Right lobe of liver (tissue), 6 donors: ENCODE data around the gene PLPP7. TPM values are rescaled to one million over a fixed set of nuclear protein-coding genes. Genes with fewer than 3 reads are reported as not detected.

ENCODE experiments used
- ATAC-seq, 4 donors: fragments of 200-7000 bp; cut with Tn5 transposase; one replicate each; pipeline ENCODE4 v1.9.1; 2020; ENCODE audit warnings: mild to moderate bottlenecking in 4 of 4, moderate library complexity in 4 of 4
- DNase-seq, 3 donors: peaks; one replicate each; pipeline ENCODE4 v3.0.0-alpha.2; 2020
- H3K27ac ChIP-seq, 3 donors: fragments of 200-600 bp; one replicate each; pipeline ENCODE4 v1.8.0; 2022
- H3K27me3 ChIP-seq, 2 donors: fragments of 200-600 bp; one replicate each; pipeline ENCODE4 v1.8.0; 2022
- H3K36me3 ChIP-seq, 4 donors: fragments of 200-600 bp; sonication (generic) in 1 of 4; one replicate each; pipeline versions ENCODE4 v1.5.1 to v1.8.0; 2017 to 2022; ENCODE audit warnings: control low read depth in 1 of 4
- H3K4me1 ChIP-seq, 4 donors: fragments of 200-600 bp; sonication (generic) in 1 of 4; one replicate each; pipeline versions ENCODE4 v1.5.1 to v1.8.0; 2017 to 2022; ENCODE audit warnings: control low read depth in 1 of 4
- H3K4me3 ChIP-seq, 3 donors: fragments of 200-600 bp; one replicate each; pipeline ENCODE4 v1.8.0; 2022
- H3K9me3 ChIP-seq, 4 donors: fragments of 200-600 bp; sonication (generic) in 1 of 4; one replicate each; pipeline versions ENCODE4 v1.5.1 to v1.8.0; 2017 to 2022; ENCODE audit warnings: control low read depth in 1 of 4
- POLR2A ChIP-seq: fragments of 450-650 bp; IDR thresholded peaks from one replicate; pipeline ENCODE4 v1.6.1; 2017; ENCODE audit warnings: antibody characterized with exemption, mild to moderate bottlenecking
- WGBS: methylation state at CpG from one replicate; pipeline ENCODE4 v1.1.6; 2018; ENCODE audit warnings: low coverage, low lambda C conversion rate; ENCODE audit not compliant: insufficient coverage; ENCODE audit errors: missing lambda C conversion rate; 5-methylcytosine and 5-hydroxymethylcytosine counted together
- intact Hi-C, 2 donors: fragments of 100-400 bp; cut with DNase I; formaldehyde crosslinking; loops; one replicate each; pipeline versions ENCODE4 v1.11.2 to v1.14.1; 2022
- total RNA-seq, 6 experiments: library from RNA; depleted of rRNA in 2 of 6; stranded (reverse); fragments of >200 nt in 2 of 6; fragmentation: NEBNext Ultra II Directional in 3 of 6; extraction: Animal tissue kit (Norgen Biotek cat#: 25700) in 3 of 6; gene quantifications; one replicate each; pipeline versions ENCODE4 v1.1.0 to v1.2.4, GENCODE V29; 2016 to 2023
- TF ChIP-seq, protein P1 (sequence below), 4 donors: fragments of 200-600 bp in 3 of 4; fragments of 450-650 bp in 1 of 4; IDR thresholded peaks; one replicate each; pipeline versions ENCODE4 v1.5.1 to v1.8.0; 2016 to 2022; ENCODE audit warnings: antibody characterized with exemption in 4 of 4, mild to moderate bottlenecking in 2 of 4
- donor health status: DM: no; HTN: yes; CAD: no.
- donor health status: DM: no; HTN: no; CAD: no.
- donor health status: DM: no; HTN: no; CAD: no.
- donor health status: DM: no; HTN: yes; CAD: no.
- donor health status: DM: no; HTN: yes; CAD: no.

Gene PLPP7
- total RNA-seq, 6 experiments from 2014 or later, result 0.11 to 0.43 (median 0.22) TPM; not detected in 1

DNA sequence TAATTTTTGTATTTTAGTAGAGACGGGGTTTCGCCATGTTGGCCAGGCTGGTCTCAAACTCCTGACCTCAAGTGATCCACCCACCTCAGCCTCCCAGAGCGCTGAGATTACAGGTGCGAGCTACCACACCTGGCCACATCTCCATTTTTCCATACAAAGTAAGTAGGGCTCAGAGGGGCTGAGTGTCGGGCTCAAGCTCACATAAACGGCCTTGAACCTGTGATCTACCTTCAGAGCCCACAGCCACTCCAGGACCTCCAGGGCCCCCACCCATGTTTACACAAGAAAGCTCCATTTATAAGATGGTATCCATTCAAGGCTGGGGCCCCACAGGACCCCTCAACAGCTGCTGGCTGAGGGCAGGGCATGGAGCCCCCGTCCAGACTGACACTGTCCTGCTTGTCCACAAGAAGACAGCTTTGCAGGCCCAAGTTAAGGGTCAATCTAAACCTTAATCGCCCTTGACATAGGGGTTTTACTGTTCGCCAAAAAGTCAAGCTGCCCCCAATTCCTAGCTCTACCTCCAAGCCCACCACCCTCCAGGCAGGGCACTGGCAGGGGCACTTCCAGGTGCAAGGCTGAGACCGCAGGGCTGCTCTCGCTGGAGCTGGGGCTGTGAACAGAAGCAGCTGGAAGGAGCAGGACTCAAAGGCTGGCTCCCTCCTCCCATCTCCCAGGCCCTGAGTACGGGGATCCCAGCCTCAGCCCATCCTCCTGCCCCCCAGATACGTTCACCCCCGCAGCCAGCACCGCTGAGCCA, 32.1 kb upstream of the PLPP7 start:
- Histone ChIP-seq H3K36me3 (peaks cover 0 to 6% (median 0%) of the 10 kb centered on the region in 4 donors), H3K4me1 (peaks cover 0 to 4% (median 0%) of the 10 kb centered on the region in 4 donors), H3K4me3 (no peak overlapping the region), H3K27ac (peak overlapping the region in 1 of 3 donors; percentile 44), H3K27me3 (no peaks in the 10 kb centered on the region), H3K9me3 (no peaks in the 10 kb centered on the region)
- WGBS, result 90% methylated on average over 10 of the region's 15 CpGs
- DNase-seq (peak in 1 of 3 donors; percentile 50), ATAC-seq (no peak)
- TF ChIP-seq, protein P1, sequence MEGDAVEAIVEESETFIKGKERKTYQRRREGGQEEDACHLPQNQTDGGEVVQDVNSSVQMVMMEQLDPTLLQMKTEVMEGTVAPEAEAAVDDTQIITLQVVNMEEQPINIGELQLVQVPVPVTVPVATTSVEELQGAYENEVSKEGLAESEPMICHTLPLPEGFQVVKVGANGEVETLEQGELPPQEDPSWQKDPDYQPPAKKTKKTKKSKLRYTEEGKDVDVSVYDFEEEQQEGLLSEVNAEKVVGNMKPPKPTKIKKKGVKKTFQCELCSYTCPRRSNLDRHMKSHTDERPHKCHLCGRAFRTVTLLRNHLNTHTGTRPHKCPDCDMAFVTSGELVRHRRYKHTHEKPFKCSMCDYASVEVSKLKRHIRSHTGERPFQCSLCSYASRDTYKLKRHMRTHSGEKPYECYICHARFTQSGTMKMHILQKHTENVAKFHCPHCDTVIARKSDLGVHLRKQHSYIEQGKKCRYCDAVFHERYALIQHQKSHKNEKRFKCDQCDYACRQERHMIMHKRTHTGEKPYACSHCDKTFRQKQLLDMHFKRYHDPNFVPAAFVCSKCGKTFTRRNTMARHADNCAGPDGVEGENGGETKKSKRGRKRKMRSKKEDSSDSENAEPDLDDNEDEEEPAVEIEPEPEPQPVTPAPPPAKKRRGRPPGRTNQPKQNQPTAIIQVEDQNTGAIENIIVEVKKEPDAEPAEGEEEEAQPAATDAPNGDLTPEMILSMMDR (IDR thresholded peaks at IDR 0.05), result no peak
- no peak for TF ChIP-seq POLR2A
- intact Hi-C loops, result no loop called here

DNA sequence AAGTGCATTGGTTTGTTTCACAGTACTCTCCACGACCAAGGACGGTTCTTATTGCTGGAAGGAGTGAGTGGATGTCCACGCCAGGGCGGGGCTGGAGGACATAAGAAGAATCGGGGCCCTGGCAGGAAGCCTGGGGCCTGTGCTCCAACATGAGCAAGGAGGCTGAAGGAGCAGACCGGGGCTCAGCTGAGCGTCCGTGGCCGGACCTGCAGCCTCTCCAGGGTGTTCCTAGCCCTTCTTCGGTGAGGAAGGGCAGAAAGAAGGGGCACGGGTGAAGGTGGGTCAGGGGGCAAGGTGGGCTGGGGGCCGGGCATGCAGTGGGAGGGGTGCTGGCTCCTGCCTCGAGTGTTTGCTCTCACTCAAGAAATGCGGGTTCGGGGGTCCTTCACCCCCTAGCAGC, 31.3 kb upstream of the PLPP7 start:
- peaks cover 0 to 4% (median 0%) of the 10 kb centered on the region in 4 donors for H3K4me1 ChIP-seq
- 51% methylated on average over 6 of the region's 15 CpGs for WGBS
- no peak overlapping the region for H3K4me3 ChIP-seq
- H3K27me3 ChIP-seq, result no peaks in the 10 kb centered on the region
- intact Hi-C loops, result no loop called here
- H3K27ac ChIP-seq, result no peak overlapping the region
- H3K36me3 ChIP-seq, result peaks cover 0 to 6% (median 0%) of the 10 kb centered on the region in 4 donors
- ATAC-seq (no peak), DNase-seq (peak in 1 of 3 donors; percentile 47)
- TF ChIP-seq, protein P1 (IDR thresholded peaks at IDR 0.05), result no peak
- no peak for TF ChIP-seq POLR2A
- no peaks in the 10 kb centered on the region for H3K9me3 ChIP-seq

DNA sequence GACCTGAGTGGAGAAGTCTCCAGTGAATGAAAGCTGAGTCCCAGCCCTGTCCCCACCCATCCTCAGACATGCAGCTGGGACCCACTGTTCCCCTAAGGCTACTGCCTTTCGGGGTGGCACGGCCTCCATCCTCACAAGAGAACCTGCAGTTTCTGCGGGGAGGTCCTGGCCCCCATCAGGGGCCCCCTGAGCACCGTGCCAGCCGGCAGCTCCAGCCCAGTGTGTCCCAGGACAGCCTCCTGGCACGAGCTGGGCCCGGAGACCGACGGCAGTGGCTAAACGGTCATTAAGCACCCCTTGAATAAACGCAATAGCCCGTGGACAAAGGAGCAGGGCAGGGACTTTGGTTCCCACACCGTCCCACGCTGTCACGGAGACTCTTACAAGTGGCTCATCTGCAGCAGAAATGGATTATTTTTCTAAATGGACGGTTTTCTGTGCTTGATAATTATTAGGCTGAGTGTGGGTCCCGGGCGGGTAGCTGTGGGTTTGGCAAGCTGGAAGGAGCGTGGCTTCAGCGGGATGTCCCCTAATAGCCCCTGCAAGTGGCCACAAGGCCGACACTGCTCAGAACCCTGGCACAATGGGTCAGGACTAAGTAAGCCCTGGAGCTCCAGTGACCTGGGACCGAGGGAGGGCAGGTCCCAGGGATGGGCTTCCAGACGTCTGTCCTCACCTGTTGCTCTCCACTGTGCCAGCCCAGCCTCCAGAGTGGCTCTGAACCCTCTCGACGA, 30.7 kb upstream of the PLPP7 start:
- H3K27ac ChIP-seq, result no peak overlapping the region
- no peak overlapping the region for H3K4me3 ChIP-seq
- H3K9me3 ChIP-seq, result no peaks in the 10 kb centered on the region
- H3K36me3 ChIP-seq, result peaks cover 0 to 6% (median 0%) of the 10 kb centered on the region in 4 donors
- TF ChIP-seq POLR2A, result no peak
- TF ChIP-seq, protein P1 (IDR thresholded peaks at IDR 0.05), result no peak
- ATAC-seq, result no peak
- H3K4me1 ChIP-seq, result peaks cover 0 to 4% (median 0%) of the 10 kb centered on the region in 4 donors
- intact Hi-C loops, result no loop called here
- no CpG with 5 or more reads among the region's 25 CpGs for WGBS
- no peaks in the 10 kb centered on the region for H3K27me3 ChIP-seq
- peak in 1 of 3 donors; percentile 46 for DNase-seq

DNA sequence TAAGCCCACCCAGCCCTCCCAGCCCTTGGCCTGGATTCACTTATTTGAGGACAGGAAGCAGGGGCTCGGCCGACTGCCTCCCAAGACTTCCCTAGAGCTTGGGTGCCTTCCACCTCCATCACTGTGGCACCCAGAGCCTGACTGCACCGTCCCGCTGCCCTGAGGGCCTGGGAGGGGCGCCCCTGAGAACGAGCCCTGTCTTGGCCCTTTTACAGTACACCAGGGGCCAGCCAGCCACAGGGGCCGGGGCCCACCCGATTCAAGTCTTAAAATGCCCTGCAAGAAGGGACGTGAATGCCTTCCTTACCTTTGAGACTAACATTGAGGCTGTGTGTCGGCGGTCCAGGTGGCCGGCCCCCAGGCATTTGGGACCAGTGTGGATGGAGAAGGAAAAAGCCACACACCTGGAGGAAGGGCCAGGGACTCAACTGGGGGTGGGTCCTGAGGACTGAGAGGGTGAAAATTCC, 30.1 kb upstream of the PLPP7 start:
- ATAC-seq (no peak), DNase-seq (peak in 1 of 3 donors; percentile 41)
- Histone ChIP-seq H3K27me3 (no peaks in the 10 kb centered on the region), H3K27ac (no peak overlapping the region), H3K36me3 (peaks cover 0 to 6% (median 0%) of the 10 kb centered on the region in 4 donors), H3K4me3 (no peak overlapping the region), H3K4me1 (peaks cover 0 to 4% (median 0%) of the 10 kb centered on the region in 4 donors), H3K9me3 (no peaks in the 10 kb centered on the region)
- 88% methylated on average over 4 of the region's 12 CpGs for WGBS
- intact Hi-C loops, result no loop called here
- TF ChIP-seq, protein P1 (IDR thresholded peaks at IDR 0.05), result no peak
- TF ChIP-seq POLR2A, result no peak
